Testis (tissue), 2 donors: ENCODE data around the gene C16orf92.

Source experiments
- POLR2A ChIP-seq: fragments of 450-650 bp; IDR thresholded peaks from one replicate; pipeline ENCODE4 v1.6.1; 2017; ENCODE audit warnings: antibody characterized with exemption, mild to moderate bottlenecking, moderate library complexity
- TF ChIP-seq, protein P1 (sequence below), 3 experiments: fragments of 450-650 bp in 2 of 3; fragments of 200-600 bp in 1 of 3; sonication (generic) in 1 of 3; IDR thresholded peaks; one replicate each; pipeline ENCODE4 v1.5.1; 2016 to 2019; ENCODE audit warnings: antibody characterized with exemption in 3 of 3, mild to moderate bottlenecking in 2 of 3, moderate library complexity in 1 of 3

DNA sequence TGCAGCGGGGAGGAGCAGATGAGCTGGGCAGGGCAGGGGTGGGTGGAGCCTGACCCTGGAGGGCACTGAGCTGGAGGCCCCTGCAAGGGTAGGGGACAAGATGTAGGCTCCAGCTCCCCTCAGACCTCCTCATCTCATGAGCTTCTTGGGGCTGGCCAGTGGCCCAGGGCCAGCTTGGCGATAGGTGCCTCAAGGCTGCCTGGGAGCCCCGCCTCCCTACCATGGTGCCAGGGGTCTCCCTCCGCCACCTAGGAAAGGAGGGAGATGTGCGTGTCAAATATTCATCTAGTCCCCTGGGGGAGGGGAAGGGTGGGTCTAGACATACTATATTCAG, 31.5 kb upstream of the C16orf92 start:
- no peak for TF ChIP-seq POLR2A
- TF ChIP-seq, protein P1, sequence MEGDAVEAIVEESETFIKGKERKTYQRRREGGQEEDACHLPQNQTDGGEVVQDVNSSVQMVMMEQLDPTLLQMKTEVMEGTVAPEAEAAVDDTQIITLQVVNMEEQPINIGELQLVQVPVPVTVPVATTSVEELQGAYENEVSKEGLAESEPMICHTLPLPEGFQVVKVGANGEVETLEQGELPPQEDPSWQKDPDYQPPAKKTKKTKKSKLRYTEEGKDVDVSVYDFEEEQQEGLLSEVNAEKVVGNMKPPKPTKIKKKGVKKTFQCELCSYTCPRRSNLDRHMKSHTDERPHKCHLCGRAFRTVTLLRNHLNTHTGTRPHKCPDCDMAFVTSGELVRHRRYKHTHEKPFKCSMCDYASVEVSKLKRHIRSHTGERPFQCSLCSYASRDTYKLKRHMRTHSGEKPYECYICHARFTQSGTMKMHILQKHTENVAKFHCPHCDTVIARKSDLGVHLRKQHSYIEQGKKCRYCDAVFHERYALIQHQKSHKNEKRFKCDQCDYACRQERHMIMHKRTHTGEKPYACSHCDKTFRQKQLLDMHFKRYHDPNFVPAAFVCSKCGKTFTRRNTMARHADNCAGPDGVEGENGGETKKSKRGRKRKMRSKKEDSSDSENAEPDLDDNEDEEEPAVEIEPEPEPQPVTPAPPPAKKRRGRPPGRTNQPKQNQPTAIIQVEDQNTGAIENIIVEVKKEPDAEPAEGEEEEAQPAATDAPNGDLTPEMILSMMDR (IDR thresholded peaks at IDR 0.05) = no peak
